Measurements from ENCODE around the gene SLC7A5. TPM values are rescaled to one million over a fixed set of nuclear protein-coding genes. Genes with fewer than 3 reads are reported as not detected.
"Not testable (repeated sequence)": the region's sequence is repeated elsewhere in the genome, so short reads cannot be mapped to it uniquely, and the experiment has no call there.

Gene SLC7A5
- total and polyA plus RNA-seq, 2 of the 13 experiments (the other 11 are each of a cell fraction or from before 2014, with no cell fraction given), result 79.6 to 155 TPM

DNA sequence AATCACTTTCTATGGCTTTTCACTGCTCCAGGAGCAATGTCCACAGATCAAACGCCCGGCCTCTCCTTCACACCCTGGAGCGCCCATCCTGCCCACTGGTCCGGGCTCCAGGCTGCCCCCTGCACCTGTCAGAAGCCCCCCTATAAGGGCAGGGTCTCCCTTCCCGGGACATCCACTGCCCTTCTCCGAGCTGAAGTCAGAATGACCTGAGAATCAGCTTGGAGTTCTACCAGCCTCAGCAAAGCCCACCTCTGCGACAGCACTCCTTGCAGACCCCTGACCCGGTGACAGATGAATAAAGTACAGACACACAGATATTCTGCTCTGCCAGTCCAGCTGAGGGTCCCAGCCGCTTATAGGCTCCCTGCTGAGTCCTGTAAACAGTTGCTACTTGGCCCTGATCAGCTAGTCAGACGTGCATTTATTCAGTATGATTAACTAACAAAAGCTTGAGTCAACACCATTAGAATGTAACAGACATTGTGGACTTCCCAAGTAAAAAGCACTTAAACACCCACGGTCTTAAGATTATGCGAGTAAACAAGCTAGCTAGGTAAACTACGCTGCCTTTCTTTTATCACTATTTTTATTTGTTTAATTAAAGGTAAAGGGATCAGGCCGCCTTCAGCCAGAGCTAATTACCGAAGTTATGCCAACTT is 4.8 kb downstream of the SLC7A5 start (continued):
- TF ChIP-seq RFX5 (IDR thresholded peaks at IDR 0.05; ENCODE audit: low read depth, low read length), result peak; percentile 49; the same call in 1 of the 2 replicates
- TF ChIP-seq TBL1XR1 (IDR thresholded peaks at IDR 0.05; ENCODE audit: borderline replicate concordance, low read length, partially characterized antibody), result no peak

DNA sequence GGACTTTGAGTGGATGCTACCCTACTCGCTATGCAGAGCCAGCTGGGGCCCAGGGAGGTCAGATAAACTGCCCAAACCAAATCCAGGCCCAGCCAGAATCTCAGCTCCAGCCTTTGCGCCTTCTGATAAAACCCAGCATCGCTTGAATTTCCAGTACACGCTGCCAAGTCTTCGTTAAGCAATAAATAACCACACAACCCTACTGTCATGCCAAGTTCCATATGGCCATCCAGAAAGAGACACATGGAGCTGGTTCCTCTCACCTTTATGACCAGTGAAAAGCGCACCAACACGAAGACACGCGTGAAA is 6.0 kb downstream of the SLC7A5 start:
- H3K9me3 ChIP-seq (ENCODE audit: low read length); intact Hi-C loops (cut with micrococcal nuclease; ENCODE audit: unreplicated experiment); ATAC-seq; H3K36me3 ChIP-seq (replicated peaks in 1 of 2; ENCODE audit: control insufficient read depth in 1 of 2, insufficient read depth in 2 of 2, low read length in 2 of 2); H3K27me3 ChIP-seq (ENCODE audit: control insufficient read depth in 1 of 2, insufficient read depth in 2 of 2, low read length in 2 of 2); FAIRE-seq; CTCF ChIA-PET (ENCODE audit: low intra/inter-chr PET ratio, low total read pairs); BruUV-seq (replicated peaks); H2AFZ ChIP-seq (ENCODE audit: low read length); DNase-seq (ENCODE audit: low spot score): not testable (repeated sequence)
- H4K20me1 ChIP-seq (ENCODE audit: insufficient read depth, low read length), result peaks cover 62% of the 10 kb centered on the region
- peak overlapping the region; percentile 77 for H3K4me2 ChIP-seq (ENCODE audit: low read depth, low read length)
- H3K9ac ChIP-seq (ENCODE audit: insufficient read depth, low read depth, low read length), result 0 out of 2 replicates have a peak overlapping the region, but pooled peaks have one; percentile 32
- peaks cover 93% of the 10 kb centered on the region for H3K79me2 ChIP-seq (ENCODE audit: insufficient read depth, low read length)
- peak overlapping the region; percentile 16 to 66 (median 27); a peak in 3 of 6 replicates for H3K4me3 ChIP-seq (replicated peaks in 1 of 3; ENCODE audit: insufficient read depth in 1 of 3, low read depth in 2 of 3, low read length in 3 of 3)
- 0 out of 2 replicates have a peak, but pooled peaks have one; percentile 62 for TF ChIP-seq GLI4 (CRISPR knock-in tag; IDR thresholded peaks at IDR 0.05; ENCODE audit: borderline replicate concordance)
- TF ChIP-seq, protein P1, sequence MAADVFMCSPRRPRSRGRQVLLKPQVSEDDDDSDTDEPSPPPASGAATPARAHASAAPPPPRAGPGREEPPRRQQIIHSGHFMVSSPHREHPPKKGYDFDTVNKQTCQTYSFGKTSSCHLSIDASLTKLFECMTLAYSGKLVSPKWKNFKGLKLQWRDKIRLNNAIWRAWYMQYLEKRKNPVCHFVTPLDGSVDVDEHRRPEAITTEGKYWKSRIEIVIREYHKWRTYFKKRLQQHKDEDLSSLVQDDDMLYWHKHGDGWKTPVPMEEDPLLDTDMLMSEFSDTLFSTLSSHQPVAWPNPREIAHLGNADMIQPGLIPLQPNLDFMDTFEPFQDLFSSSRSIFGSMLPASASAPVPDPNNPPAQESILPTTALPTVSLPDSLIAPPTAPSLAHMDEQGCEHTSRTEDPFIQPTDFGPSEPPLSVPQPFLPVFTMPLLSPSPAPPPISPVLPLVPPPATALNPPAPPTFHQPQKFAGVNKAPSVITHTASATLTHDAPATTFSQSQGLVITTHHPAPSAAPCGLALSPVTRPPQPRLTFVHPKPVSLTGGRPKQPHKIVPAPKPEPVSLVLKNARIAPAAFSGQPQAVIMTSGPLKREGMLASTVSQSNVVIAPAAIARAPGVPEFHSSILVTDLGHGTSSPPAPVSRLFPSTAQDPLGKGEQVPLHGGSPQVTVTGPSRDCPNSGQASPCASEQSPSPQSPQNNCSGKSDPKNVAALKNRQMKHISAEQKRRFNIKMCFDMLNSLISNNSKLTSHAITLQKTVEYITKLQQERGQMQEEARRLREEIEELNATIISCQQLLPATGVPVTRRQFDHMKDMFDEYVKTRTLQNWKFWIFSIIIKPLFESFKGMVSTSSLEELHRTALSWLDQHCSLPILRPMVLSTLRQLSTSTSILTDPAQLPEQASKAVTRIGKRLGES (CRISPR knock-in tag; IDR thresholded peaks at IDR 0.05; ENCODE audit: borderline replicate concordance), result 0 out of 2 replicates have a peak, but pooled peaks have one; percentile 24
- peak; percentile 31; the same call in 1 of the 2 replicates for TF ChIP-seq HOXA3 (CRISPR knock-in tag; IDR thresholded peaks at IDR 0.05)
- 0 out of 2 replicates have a peak, but pooled peaks have one; percentile 3 for TF ChIP-seq ZNF768 (CRISPR knock-in tag; IDR thresholded peaks at IDR 0.05)
- POLR2A ChIA-PET, result interaction anchor here (2.0 to 13.8 kb wide), 3 partner anchors 14 to 86 kb away, joined by 4 to 399 read pairs (median 6); no protein-coding TSS in a partner anchor
- in situ Hi-C loops (cut with HindIII; ENCODE audit: extremely low pct_ligation_motif_present, low pct_unique_long_range_greater_than_20kb), result loop anchor here (25.0 kb wide), 1 partner anchor 476 kb away; the partner anchor contains the start of genes FBXO31 and MAP1LC3B
- WGBS (ENCODE audit: low lambda C conversion rate), result 90% methylated on average over 9 of the region's 9 CpGs
- H3K4me1 ChIP-seq (ENCODE audit: insufficient read depth, low read length), result peaks cover 80% of the 10 kb centered on the region
- peak overlapping the region; percentile 98 for H3K27ac ChIP-seq (ENCODE audit: extremely low read length, insufficient read depth, low read length)
